Subcutaneous adipose tissue (tissue), 4 donors: ENCODE data around the gene SDCCAG8. TPM values are rescaled to one million over a fixed set of nuclear protein-coding genes. Genes with fewer than 3 reads are reported as not detected.

ENCODE experiments used
- total RNA-seq, 4 donors: library from RNA; depleted of rRNA; stranded (reverse); fragments of >200 nt; gene quantifications; one replicate each; pipeline ENCODE4 v1.1.0, GENCODE V29; 2016
- TF ChIP-seq, protein P1 (sequence below): fragments of 450-650 bp; IDR thresholded peaks from one replicate; pipeline ENCODE4 v1.5.1; 2016; ENCODE audit warnings: low read depth, mild to moderate bottlenecking, control low read depth, antibody characterized with exemption, moderate library complexity

Gene SDCCAG8
- total RNA-seq, 4 donors from 2014 or later = 44.6 to 74.5 (median 51.9) TPM

DNA sequence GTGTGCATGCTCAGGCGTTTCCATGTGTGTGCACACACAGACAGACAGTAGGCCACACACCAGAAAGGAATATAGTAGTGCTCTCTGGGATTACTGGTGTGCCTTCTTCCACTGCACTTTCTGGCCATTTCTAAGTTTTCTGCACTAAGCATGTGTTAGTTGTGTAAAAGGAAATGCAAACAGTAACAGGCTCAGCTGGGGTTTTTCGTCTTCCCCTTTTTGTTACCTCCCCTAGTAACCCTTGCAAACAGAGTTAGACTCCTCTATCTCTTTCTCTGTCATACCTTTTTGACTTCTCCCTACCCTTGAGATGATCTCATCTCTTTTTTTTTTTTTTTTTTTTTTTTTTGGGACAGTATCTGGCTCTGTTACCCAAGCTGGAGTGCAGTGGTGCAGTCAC, 196.3 kb downstream of the SDCCAG8 start:
- TF ChIP-seq, protein P1, sequence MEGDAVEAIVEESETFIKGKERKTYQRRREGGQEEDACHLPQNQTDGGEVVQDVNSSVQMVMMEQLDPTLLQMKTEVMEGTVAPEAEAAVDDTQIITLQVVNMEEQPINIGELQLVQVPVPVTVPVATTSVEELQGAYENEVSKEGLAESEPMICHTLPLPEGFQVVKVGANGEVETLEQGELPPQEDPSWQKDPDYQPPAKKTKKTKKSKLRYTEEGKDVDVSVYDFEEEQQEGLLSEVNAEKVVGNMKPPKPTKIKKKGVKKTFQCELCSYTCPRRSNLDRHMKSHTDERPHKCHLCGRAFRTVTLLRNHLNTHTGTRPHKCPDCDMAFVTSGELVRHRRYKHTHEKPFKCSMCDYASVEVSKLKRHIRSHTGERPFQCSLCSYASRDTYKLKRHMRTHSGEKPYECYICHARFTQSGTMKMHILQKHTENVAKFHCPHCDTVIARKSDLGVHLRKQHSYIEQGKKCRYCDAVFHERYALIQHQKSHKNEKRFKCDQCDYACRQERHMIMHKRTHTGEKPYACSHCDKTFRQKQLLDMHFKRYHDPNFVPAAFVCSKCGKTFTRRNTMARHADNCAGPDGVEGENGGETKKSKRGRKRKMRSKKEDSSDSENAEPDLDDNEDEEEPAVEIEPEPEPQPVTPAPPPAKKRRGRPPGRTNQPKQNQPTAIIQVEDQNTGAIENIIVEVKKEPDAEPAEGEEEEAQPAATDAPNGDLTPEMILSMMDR = no peak

DNA sequence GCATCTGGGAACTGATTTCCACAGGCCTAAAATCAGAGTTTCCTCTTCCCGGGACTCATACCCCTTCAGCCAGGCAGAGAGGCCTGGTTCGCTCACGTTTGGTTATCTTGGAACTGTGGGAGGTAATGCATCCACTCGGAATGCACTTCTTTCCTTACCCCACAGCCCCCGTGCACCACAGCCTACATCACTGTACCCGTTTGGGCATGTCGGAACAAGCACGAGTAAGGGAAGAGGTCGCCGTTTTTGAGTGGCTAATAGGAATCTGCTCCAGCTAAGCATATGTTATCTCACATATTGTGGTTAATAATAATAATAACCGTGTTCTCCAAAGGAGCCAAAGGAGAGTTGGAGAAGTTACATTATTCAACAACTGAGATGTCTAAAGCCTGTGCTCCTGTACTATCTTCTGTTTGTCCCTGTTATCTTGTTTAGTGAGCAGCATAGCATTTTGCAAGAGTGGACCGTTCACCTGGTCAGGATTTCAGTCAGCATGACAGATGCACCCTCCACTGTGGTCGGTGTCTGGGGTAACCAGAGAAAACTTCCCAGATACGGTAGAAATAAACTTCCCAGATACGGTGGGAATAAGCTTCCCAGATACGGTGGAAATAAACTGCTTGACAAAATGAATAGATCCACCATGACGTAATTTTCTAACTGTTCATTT, 198.6 kb downstream of the SDCCAG8 start:
- TF ChIP-seq, protein P1 = no peak

DNA sequence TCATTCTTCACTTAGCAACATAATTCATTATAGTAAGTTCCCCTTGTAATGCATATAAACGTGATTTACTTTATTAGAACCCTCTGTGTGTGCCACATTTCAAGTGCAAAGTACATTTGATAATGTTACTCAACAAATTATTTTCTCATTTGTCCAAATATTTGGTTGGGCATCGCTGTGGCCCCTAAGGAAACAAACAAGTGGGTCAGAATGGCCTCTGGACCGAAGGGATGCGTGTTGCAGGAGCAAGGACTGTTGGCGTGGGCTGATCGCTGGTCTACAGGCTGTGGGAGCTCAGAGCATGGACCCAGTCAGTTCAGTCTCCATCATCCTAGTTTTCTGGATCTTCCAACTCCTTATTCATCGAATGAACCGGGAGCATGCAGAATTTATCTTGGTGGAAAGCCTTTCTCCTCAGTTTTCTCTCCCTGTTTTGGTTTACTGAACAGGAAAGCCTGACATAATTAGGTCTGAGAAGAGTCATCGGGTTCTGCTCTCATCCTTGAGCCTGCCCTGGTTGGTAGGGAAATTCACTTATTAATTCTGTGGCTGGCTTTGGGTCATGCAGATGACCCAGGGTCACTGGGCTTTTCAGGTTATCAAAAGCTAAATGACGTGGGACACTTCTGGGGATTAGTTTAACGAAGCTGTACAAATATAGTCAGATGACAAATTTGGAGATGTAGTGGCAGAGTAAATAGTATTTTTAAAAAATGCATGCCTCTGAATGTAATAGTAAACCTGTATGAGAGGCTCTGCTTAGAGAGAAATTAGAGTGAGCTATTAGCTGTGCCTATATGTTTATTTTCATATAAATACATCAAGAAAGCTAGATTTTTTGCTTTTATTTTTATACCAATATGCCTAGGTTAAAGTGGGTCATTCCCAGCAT, 200.2 kb downstream of the SDCCAG8 start:
- TF ChIP-seq, protein P1 = no peak

DNA sequence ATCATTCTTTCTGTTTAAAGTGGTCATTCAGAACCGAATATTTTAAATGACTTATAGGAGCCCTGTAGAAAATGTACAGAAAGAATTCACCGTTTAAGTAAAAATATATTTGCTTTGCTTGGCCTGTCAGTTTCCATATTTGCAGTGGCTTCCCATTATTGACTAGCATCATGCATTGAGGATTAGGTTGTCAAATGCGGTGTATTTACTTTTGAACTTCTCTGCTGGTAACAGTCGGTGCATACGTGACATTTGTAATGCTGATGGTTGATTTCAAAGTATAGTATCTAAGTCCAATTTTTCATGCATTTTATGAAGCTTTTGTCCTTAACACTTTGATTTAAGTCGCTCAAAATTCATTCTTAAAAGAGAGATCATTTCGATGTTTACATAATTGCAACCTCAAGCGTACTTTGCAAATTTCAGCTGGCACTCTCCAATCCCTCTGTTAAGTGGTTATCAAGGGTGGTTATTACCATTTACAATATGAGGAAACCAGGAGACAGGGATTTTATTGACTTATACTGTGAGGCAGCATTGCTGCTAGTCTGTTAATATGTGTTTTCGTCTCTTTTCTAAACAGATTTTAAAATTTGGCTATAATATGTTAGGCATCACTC, 201.6 kb downstream of the SDCCAG8 start:
- TF ChIP-seq, protein P1 = no peak

DNA sequence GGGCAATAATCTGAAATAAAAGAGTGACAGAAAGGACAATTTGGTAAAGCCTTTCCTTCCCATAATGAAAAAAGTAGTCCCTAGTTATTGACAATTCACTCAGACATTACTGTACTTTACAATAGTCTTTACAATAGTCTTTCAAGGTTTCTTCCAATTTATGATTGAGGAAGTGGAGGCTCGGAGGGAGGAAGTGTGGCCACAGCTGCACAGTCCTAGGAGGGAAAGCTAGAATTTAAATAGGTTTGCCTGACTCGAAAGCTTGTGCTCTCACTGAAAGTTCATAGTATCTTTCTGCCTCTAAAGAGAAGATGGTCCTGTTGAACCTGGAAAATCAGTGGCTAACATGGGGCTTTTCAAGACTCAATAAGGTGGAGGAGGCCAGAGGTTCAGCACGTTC, 203.2 kb downstream of the SDCCAG8 start:
- TF ChIP-seq, protein P1 = no peak

DNA sequence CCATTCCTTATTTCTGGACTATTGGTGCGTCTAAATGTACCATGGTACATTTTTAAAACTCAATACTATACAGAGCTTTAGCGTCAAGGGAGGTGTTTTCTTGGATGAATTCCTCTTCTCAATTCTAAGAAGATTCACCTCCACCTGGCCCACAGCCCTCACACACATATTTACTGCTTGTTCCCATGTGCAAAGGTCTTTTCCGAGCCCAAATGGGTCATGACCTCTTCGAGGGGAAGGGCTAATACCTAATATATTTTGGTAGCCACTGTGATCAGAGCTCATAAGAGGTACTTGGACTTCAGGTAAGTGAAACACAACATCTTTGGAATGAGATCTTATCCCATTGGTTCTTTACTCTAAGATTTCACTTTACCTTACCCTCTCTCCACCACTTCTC, 205.9 kb downstream of the SDCCAG8 start:
- TF ChIP-seq, protein P1 = no peak
